Eye (tissue), 1 donor: ENCODE measurements around the gene PAX8.
A peak's percentile ranks its signal among the peaks of the same experiment; 100 is the strongest.
"Not testable (repeated sequence)": the region's sequence is repeated elsewhere in the genome, so short reads cannot be mapped to it uniquely, and the experiment has no call there.

Experiments used
- DNase-seq: peaks from one replicate; pipeline ENCODE4 v3.0.0-alpha.2; 2015

PAX8 gene

GRCh38 chr2:113288117-113288673 lies 9.5 kb upstream of the PAX8 start:
- not testable (repeated sequence) for DNase-seq

GRCh38 chr2:113285816-113286215 lies 7.1 kb upstream of the PAX8 start:
- DNase-seq = no peak

- not testable (repeated sequence) for DNase-seq
Observed at GRCh38 chr2:113284999-113285398, 6.3 kb upstream of the PAX8 start.

DNA sequence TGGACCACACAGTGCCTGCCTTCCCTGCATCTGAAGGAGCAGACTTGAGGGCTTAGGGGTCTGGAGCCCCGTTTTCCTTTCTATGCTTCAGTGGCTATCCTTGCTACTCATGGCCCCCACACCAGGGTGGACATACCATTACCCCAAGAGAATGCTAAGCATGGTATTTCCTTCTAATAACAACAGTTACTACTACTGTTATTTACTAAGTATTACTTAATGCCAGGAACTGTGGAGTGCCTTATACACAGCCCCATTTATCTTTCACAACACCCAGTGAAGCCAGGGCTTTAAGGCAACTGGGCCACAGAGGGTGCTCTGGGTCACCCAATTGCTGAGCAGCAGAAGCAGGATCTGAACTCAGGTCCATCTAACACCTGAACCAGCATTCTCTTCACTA lies 5.8 kb upstream of the PAX8 start:
- DNase-seq = no peak

DNA sequence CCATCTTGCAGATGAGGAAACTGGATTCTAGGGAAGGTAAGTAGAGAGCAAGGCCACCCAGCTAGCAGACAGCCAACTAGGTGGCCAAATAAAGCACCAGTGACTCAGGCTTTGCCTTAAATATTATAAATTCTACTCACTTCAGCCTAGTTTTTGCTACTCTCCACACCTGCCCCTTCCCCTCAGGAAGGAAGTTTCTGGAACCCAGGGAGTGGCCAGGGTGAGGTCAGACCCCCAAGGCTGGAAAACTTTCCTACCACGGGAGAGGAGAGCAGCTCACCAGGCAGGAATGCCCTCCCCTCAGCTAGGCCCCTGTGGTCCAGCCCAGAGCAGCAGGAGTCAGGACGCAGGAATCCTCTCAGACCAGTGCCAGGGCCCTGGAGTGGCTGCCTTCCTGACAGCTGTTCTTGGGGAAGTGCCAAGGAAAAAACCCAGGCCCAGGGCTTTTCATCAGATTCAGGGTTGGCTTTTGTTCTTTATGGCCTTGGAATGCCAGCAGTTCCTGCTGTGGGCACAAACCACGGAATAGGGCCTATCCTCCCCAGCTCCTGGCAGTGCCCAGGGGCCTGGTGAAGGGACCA lies 5.1 kb upstream of the PAX8 start:
- peak; percentile 27 for DNase-seq

- no peak for DNase-seq
Observed at GRCh38 chr2:113282747-113283533, 4.2 kb upstream of the PAX8 start.

- no peak for DNase-seq
Observed at GRCh38 chr2:113281910-113282746, 3.4 kb upstream of the PAX8 start.

- DNase-seq = peak; percentile 38
Observed at GRCh38 chr2:113278073-113278741, 514 bp downstream of the PAX8 start.

DNA sequence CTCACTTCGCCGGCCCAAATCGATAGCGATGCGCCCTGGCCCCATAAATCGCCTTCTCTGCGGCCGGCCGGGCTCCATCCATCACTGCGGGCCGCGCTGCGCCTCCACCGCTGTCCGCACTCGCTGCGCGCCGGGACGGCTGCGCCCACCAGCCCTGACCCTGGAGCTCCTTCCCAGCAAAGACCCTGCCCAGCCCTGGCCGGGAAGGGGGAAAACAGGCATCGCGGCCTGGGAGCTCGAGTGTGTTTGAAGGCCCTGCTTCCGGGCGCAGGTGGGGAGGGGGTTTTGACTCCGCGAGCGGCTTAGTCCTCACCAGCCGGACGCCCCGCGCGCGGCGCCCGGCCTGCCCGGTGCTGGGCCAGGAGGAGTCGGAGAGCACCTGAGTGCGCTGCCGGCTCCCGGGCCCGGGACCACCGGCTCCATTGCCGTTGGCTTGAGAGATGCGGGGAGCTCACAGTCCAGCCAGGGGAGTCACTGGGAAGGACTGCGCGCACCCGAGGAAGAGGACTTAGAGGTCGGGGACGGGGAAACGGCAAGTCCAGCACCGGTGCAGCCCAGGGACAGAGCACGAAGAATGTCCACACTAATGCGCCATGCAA lies 1.1 kb downstream of the PAX8 start:
- DNase-seq = peak; percentile 77

DNA sequence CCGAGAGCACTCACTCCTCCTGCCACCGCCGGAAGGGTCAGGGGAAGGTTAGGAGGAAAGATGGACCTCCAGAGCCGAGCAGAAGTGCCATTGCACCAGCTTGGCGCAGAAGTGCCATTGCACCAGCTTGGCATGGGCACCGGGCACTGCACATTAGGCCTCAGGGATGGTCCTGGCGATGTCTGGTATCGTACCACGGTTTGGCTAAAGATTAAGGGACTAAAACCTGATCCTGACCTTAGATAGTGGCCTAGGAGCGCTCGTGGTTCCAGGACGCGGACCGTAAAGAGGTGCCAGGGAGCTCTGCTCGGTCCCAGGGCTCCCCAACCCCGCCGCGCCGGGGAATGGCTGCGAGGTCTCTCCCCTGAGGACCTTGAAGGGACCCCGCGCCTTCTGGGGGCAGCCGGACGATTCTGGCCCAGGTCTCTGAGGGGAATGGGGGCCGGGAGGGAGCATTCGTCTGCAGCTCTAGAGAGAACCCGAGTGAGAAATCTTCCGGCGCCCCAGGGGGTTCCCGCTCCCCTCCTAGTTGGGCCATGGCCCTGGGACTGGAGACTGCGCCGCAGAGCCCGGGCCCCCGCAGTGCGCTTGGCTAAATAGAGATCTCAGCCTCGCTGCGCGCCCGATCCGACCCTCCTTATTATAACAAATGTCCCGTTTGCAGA lies 1.8 kb downstream of the PAX8 start:
- peak; percentile 43 for DNase-seq

GRCh38 chr2:113276216-113276760 lies 2.4 kb downstream of the PAX8 start:
- DNase-seq = peak; percentile 37

GRCh38 chr2:113275556-113276215 lies 3.0 kb downstream of the PAX8 start:
- DNase-seq = peak; percentile 53

DNA sequence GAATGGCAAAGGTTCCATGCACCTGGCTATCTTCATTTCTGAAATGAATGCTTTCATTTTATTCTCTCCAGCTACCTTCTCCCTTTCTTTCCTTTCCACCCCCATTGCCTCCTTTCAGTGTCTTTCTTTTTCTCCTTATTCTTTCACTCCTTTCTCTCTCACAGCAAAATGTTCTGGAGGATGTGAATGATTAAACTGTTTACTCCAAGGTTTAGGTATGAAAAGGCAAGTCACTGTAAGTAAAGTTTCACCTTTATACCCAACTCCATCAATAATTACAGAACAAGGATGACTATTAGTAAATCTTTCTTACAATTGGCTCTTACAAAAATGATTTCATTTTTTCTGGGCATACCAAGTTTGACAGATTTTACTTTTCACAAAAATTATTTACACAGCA lies 4.3 kb downstream of the PAX8 start:
- DNase-seq = peak; percentile 14

DNA sequence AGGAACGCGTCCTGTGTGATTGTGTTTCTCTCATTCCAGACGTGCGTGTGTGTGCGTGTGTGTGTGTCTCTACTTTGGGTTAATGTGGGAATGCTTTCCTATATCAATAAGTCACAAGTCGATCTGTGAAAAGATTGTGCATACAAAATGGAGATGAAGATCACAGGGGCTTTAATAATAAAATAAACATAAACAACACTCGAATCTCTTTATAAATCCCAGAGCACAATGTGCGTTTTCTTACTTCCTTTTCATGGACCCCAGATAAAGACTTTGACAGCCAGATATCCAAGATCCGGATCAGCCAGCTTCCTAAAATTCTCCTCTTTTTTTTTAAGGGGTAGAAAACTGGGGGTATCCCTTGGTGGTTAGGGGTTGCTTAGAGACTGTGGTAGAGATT lies 4.7 kb downstream of the PAX8 start:
- DNase-seq = peak; percentile 25

GRCh38 chr2:113273027-113273551 lies 5.6 kb downstream of the PAX8 start:
- peak; percentile 47 for DNase-seq

DNA sequence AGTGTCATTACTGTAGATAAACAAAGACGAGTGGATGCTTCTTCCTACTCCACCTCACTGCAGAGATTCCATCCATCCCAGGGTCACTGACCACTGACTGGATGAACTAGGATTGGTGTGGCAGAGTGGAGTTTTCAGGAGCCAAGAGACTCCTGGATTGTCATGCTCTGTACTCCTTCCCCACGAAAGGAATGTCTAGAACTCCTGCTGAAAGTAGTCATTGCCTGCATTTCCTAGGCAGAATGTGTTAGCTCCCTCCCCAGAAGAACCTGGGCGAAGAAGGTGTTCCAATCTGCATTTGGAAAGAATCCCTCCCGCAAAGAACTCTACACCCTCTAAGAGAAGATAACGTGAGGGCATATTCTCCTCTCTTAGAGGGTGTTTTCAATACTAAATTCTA lies 6.2 kb downstream of the PAX8 start:
- no peak for DNase-seq

DNA sequence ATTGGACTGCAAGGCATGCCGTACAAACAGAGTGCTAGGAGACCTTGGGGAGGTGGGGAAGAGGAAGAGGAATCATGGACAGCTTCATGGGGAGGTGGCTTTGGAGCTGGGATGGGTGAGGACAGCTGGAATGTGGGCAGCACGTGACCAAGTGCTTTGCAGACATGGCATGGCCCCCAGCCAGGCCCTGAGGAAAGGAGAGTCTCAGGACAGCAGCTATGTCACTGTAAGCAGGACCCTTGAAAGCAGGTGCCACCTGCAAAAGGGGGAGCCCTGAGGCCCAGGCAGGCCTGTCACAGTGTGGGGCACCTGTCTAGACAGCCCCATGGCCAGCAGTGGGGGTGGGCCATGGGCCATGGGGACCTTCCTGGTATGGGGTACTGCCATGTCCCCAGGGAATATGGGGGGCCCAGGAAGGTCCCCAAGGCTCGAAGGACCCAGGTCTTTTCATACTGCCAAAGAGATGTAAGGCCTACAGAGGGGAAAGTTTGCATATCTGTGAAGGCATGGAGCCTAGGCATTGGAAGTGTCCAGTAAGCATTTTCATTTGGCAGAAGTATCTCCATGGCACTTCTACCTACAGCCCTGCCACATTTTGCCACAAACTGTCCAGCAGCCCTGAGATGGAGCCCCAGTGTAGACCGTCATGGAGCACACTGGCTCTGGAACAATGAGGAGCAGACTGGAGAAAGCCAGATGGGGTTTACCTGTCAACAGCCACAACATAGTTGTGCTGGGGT lies 9.9 kb downstream of the PAX8 start:
- DNase-seq = no peak

DNA sequence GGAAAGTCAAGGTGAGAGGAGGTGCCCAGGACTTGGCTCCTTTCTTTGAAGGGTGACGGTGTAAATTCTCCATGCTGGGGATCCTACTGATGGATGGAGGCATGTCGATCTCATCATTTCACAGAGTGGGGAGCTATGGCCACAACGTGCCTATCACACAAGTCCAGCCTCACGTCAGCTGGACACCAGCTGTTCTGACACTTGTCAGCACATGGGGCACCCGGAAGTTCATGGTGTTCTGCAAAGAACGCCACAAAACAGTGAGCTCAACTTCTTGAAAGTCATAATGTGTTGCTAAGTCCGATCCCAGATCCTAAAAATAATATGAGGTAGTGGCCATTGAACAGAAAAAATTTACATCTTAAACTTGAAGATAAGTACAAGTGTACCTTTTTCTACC lies 12.3 kb downstream of the PAX8 start:
- no peak for DNase-seq

GRCh38 chr2:113264713-113265403 lies 13.9 kb downstream of the PAX8 start:
- DNase-seq = no peak
